ENCODE measurements around the gene MFSD6. TPM values are rescaled to one million over a fixed set of nuclear protein-coding genes. Genes with fewer than 3 reads are reported as not detected.

MFSD6 gene
- polyA plus RNA-seq, 1 experiment = 14.4 TPM

GRCh38 chr2:190409616-190410015 is 1.5 kb downstream of the MFSD6 start:
- H3K36me3 ChIP-seq (ENCODE audit: control insufficient read depth, insufficient read depth, low read length) = no peaks in the 10 kb centered on the region
- ChIA-PET POLR2A (no interaction called here), CTCF (interaction anchor here (0.7 to 1.7 kb wide), 4 partner anchors 9 to 101 kb away, joined by 3 to 5 read pairs (median 3); no protein-coding TSS in a partner anchor)
- no peak for TF ChIP-seq CTCF (IDR thresholded peaks at IDR 0.05; ENCODE audit: insufficient read depth, low read depth, low read length)
- no peak for DNase-seq (ENCODE audit: low read depth)
- H3K27me3 ChIP-seq (ENCODE audit: control insufficient read depth, insufficient read depth, low read length) = no peaks in the 10 kb centered on the region
- H3K4me3 ChIP-seq (ENCODE audit: low read depth, low read length) = no peak overlapping the region

- H3K36me3 ChIP-seq (ENCODE audit: control insufficient read depth, insufficient read depth, low read length) = no peaks in the 10 kb centered on the region
- no peak for DNase-seq (ENCODE audit: low read depth)
- ChIA-PET CTCF (interaction anchor here (0.7 to 1.7 kb wide), 5 partner anchors 9 to 191 kb away, joined by 3 to 5 read pairs (median 3); no protein-coding TSS in a partner anchor), POLR2A (no interaction called here)
- no peak for TF ChIP-seq CTCF (IDR thresholded peaks at IDR 0.05; ENCODE audit: insufficient read depth, low read depth, low read length)
- H3K27me3 ChIP-seq (ENCODE audit: control insufficient read depth, insufficient read depth, low read length) = no peaks in the 10 kb centered on the region
- H3K4me3 ChIP-seq (ENCODE audit: low read depth, low read length) = no peak overlapping the region
These were observed 2.0 kb downstream of the MFSD6 start for GRCh38 chr2:190410166-190410565.

GRCh38 chr2:190412966-190413365 is 4.8 kb downstream of the MFSD6 start:
- H3K27me3 ChIP-seq (ENCODE audit: control insufficient read depth, insufficient read depth, low read length) = no peaks in the 10 kb centered on the region
- POLR2A ChIA-PET = no interaction called here

GRCh38 chr2:190413421-190413820 is 5.3 kb downstream of the MFSD6 start:
- no peaks in the 10 kb centered on the region for H3K36me3 ChIP-seq (ENCODE audit: control insufficient read depth, insufficient read depth, low read length)
- TF ChIP-seq CTCF (IDR thresholded peaks at IDR 0.05; ENCODE audit: insufficient read depth, low read depth, low read length) = no peak
- ChIA-PET CTCF (interaction anchor here (1.3 kb wide), 1 partner anchor 11 kb away, joined by 4 read pairs; no protein-coding TSS in a partner anchor), POLR2A (no interaction called here)
- H3K27me3 ChIP-seq (ENCODE audit: control insufficient read depth, insufficient read depth, low read length) = no peaks in the 10 kb centered on the region
- DNase-seq (ENCODE audit: low read depth) = no peak
- no peak overlapping the region for H3K4me3 ChIP-seq (ENCODE audit: low read depth, low read length)

More at GRCh38 chr2:190412966-190413365, 4.8 kb downstream of the MFSD6 start:
- no peak for TF ChIP-seq CTCF (IDR thresholded peaks at IDR 0.05; ENCODE audit: insufficient read depth, low read depth, low read length)
- Histone ChIP-seq H3K36me3 (ENCODE audit: control insufficient read depth, insufficient read depth, low read length) (no peaks in the 10 kb centered on the region), H3K4me3 (ENCODE audit: low read depth, low read length) (no peak overlapping the region)
- DNase-seq (ENCODE audit: low read depth) = no peak
- CTCF ChIA-PET = interaction anchor here (1.3 kb wide), 1 partner anchor 12 kb away, joined by 4 read pairs; no protein-coding TSS in a partner anchor

- TF ChIP-seq CTCF (IDR thresholded peaks at IDR 0.05; ENCODE audit: insufficient read depth, low read depth, low read length) = no peak
- no peak overlapping the region for H3K4me3 ChIP-seq (ENCODE audit: low read depth, low read length)
- ChIA-PET CTCF (interaction anchor here (2.3 kb wide), 1 partner anchor 13 kb away, joined by 7 read pairs; no protein-coding TSS in a partner anchor), POLR2A (no interaction called here)
- no peaks in the 10 kb centered on the region for H3K27me3 ChIP-seq (ENCODE audit: control insufficient read depth, insufficient read depth, low read length)
- DNase-seq (ENCODE audit: low read depth) = no peak
- no peaks in the 10 kb centered on the region for H3K36me3 ChIP-seq (ENCODE audit: control insufficient read depth, insufficient read depth, low read length)
These were observed 7.1 kb downstream of the MFSD6 start for GRCh38 chr2:190415251-190415650.

Measured in BJ (cell line).